DMS153 (cell line): ENCODE results near the gene ZNF202.
A peak's percentile ranks its signal among the peaks of the same experiment; 100 is the strongest.
"Not testable (repeated sequence)": the region's sequence is repeated elsewhere in the genome, so short reads cannot be mapped to it uniquely, and the experiment has no call there.

Experiments used
- DNase-seq: peaks from one replicate; lab custom pipeline; 2025; lab: John Stamatoyannopoulos, UW

The ZNF202 gene

GRCh38 chr11:123741159-123742030, at the start of gene ZNF202:
Gene ZNF202, minus strand, starts transcription at chr11:123741660. Its CDS starts 10,772 bp downstream, at chr11:123730888.
- peak; percentile 68 for DNase-seq

GRCh38 chr11:123783536-123783935, 42.1 kb upstream of the ZNF202 start:
- no peak for DNase-seq

GRCh38 chr11:123778511-123778910, 37.1 kb upstream of the ZNF202 start:
- DNase-seq, result no peak

GRCh38 chr11:123775715-123776549, 34.5 kb upstream of the ZNF202 start:
- no peak for DNase-seq

- no peak for DNase-seq
Observed at GRCh38 chr11:123775289-123775688, 33.8 kb upstream of the ZNF202 start.

GRCh38 chr11:123773959-123774358, 32.5 kb upstream of the ZNF202 start:
- no peak for DNase-seq

- no peak for DNase-seq
Observed at GRCh38 chr11:123773026-123773425, 31.6 kb upstream of the ZNF202 start.

GRCh38 chr11:123771664-123772063, 30.2 kb upstream of the ZNF202 start:
- no peak for DNase-seq

- no peak for DNase-seq
Observed at GRCh38 chr11:123770712-123771111, 29.3 kb upstream of the ZNF202 start.

GRCh38 chr11:123765601-123766000, 24.1 kb upstream of the ZNF202 start:
- no peak for DNase-seq

GRCh38 chr11:123762422-123762821, 21.0 kb upstream of the ZNF202 start:
- no peak for DNase-seq

GRCh38 chr11:123760894-123761293, 19.4 kb upstream of the ZNF202 start:
- no peak for DNase-seq

- no peak for DNase-seq
Observed at GRCh38 chr11:123757976-123758375, 16.5 kb upstream of the ZNF202 start.

- DNase-seq, result no peak
Observed at GRCh38 chr11:123755813-123756212, 14.4 kb upstream of the ZNF202 start.

- no peak for DNase-seq
Observed at GRCh38 chr11:123755344-123755743, 13.9 kb upstream of the ZNF202 start.

- no peak for DNase-seq
Observed at GRCh38 chr11:123754101-123754568, 12.7 kb upstream of the ZNF202 start, which contains the start of gene OR6X1. Gene OR6X1, minus strand, starts transcription at chr11:123754518. Its CDS starts 0 bp downstream, at chr11:123754518.

- no peak for DNase-seq
Observed at GRCh38 chr11:123753110-123753509, 11.7 kb upstream of the ZNF202 start.

GRCh38 chr11:123751781-123752180, 10.3 kb upstream of the ZNF202 start:
- DNase-seq, result no peak

GRCh38 chr11:123748349-123748748, 6.9 kb upstream of the ZNF202 start:
- not testable (repeated sequence) for DNase-seq

GRCh38 chr11:123745764-123746451, 4.4 kb upstream of the ZNF202 start:
- DNase-seq, result no peak

- no peak for DNase-seq
Observed at GRCh38 chr11:123742724-123743120, 1.3 kb upstream of the ZNF202 start.
